GM18520 (cell line): ENCODE data around the gene HAPLN2.

Experiments
- ATAC-seq: cut with Tn5 transposase; IDR thresholded peaks from one replicate; pipeline ENCODE4 v1.9.1; 2021; ENCODE audit not compliant: unreplicated experiment

The HAPLN2 gene

GRCh38 chr1:156643778-156644092 lies 24.5 kb downstream of the HAPLN2 start:
- no peak for ATAC-seq

- no peak for ATAC-seq
Measured at GRCh38 chr1:156644146-156644545, 24.9 kb downstream of the HAPLN2 start.

GRCh38 chr1:156644640-156645039 lies 25.4 kb downstream of the HAPLN2 start:
- ATAC-seq: no peak

- no peak for ATAC-seq
Measured at GRCh38 chr1:156645056-156645455, 25.8 kb downstream of the HAPLN2 start.

DNA sequence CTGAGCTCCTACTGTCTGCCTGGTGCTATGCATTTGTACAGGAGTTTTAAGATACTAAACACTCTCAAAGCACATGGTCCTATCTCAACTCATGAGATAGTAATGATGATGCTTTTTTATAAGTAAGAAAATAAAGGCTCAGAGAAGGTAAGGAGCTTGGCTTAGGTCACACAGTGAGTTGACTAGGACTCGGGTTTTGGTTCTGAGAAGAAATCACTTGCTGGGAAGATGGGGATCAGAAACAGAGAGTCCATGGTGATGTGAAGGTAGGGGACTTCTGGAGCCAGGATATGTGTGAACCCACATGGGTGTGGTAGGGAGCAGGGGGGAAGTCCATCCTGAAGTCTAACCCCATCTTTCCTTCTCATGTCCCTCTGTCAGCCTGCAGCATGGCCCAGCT lies 26.5 kb downstream of the HAPLN2 start:
- no peak for ATAC-seq

GRCh38 chr1:156646738-156647211 lies 27.6 kb downstream of the HAPLN2 start:
- no peak for ATAC-seq

DNA sequence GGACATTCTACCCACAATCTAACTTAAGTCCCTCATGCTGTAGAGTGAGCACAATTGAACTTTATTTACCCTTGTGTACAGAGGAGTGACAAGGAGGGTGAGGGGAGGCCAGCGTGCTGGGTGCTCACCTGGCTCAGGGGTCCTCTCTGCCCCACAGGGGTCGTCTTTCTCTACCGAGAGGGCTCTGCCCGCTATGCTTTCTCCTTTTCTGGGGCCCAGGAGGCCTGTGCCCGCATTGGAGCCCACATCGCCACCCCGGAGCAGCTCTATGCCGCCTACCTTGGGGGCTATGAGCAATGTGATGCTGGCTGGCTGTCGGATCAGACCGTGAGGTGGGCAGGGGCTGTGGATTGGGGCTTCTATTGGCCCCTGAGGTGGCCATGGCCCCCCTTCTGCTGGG lies 28.1 kb downstream of the HAPLN2 start:
- ATAC-seq: no peak

DNA sequence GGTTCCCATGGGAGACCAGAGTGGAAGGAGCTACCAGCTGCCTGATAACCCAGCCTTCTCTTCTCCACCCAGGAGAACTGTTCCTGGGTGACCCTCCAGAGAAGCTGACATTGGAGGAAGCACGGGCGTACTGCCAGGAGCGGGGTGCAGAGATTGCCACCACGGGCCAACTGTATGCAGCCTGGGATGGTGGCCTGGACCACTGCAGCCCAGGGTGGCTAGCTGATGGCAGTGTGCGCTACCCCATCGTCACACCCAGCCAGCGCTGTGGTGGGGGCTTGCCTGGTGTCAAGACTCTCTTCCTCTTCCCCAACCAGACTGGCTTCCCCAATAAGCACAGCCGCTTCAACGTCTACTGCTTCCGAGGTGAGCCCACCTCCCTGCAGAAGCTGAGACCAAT lies 29.3 kb downstream of the HAPLN2 start:
- ATAC-seq: no peak

GRCh38 chr1:156648951-156649350 lies 29.7 kb downstream of the HAPLN2 start:
- no peak for ATAC-seq

GRCh38 chr1:156652131-156652991 lies 33.1 kb downstream of the HAPLN2 start:
- ATAC-seq: no peak

DNA sequence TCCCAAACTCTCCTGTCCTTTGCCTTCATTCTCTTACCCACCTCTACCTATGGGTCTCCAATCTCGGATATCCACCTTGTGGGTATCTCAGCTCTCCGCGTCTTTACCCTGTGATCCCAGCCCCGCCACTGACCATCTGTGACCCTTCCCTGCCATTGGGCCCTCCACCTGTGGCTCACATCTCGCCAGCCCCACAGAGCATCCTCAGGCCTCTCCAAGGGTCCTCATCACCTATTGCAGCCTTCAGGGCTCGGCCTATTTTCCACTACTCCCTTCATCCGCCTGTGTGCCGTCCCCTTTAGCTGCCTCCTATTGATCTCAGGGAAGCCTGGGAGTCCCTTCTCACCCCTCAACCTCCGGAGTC lies 33.8 kb downstream of the HAPLN2 start:
- ATAC-seq: no peak

DNA sequence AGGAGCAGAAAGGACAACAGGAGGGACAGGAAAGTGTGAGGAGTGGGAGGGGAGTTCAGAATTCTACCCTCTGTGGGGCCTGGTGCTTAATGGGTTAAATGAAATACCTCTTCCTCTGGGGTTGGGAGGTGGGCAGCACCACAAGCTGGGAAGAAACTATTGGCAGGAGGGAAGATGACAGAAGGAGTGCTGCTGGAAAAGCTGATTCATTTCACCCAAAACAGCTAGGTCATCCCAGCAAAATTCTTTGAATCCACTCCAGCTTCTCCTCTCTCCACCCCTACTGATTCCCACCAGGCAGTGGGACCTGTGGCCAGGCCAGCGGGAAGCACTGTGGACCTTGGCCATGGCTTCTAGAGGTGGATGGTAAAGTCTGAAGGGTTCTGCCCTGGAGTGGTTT lies 35.5 kb downstream of the HAPLN2 start:
- no peak for ATAC-seq

GRCh38 chr1:156655151-156655903 lies 36.1 kb downstream of the HAPLN2 start:
- ATAC-seq: no peak

DNA sequence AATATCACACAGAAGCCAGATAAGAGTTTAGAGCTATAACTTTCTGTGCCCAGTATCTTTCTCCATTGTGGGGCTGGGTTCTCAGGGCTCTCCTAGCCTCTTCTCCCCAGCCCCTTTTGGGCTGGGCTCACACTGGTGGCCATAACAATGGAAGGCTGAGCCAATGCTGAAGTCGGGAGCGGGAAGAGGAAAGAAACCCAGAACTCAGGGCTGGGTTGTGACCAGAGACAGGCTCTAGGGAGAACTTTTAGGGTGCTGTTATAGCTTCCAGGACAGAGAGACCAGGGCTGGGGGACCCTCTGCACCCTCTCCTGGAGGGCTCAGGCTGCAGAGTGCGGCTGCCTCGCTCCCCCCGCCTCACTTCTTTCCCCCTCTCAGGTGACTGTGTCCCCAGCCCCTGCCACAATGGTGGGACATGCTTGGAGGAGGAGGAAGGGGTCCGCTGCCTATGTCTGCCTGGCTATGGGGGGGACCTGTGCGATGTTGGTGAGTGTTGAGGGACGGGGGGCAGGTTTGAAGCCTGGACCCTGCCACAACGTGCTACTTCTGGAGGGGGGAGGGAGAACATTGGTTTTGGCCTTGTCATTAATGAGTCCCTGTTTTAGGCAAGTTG lies 36.8 kb downstream of the HAPLN2 start:
- no peak for ATAC-seq

- ATAC-seq: no peak
Measured at GRCh38 chr1:156656806-156657740, 37.9 kb downstream of the HAPLN2 start.

DNA sequence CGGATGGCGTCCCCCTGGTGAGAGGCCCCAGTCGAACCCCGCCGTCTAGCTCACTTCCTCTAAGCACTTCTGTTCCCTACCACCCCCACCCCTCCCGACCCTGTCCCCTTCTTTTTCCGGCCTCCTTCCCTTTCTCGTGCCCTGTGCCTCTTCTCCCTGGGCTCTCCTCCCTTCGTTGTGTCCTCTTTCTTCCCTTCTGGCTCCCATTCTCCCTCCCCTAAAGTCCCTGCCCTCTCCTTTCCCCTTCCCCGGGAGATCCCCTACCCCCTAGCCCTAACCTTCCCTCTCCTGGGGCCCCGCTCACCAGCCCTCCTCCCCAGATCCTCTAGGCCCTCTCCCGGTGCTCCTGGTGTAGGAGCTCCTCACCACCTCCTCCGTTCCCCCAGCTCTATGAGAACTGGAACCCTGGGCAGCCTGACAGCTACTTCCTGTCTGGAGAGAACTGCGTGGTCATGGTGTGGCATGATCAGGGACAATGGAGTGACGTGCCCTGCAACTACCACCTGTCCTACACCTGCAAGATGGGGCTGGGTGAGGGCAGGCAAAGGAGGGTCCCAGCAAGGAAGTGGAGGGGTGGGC lies 38.6 kb downstream of the HAPLN2 start:
- ATAC-seq: no peak

DNA sequence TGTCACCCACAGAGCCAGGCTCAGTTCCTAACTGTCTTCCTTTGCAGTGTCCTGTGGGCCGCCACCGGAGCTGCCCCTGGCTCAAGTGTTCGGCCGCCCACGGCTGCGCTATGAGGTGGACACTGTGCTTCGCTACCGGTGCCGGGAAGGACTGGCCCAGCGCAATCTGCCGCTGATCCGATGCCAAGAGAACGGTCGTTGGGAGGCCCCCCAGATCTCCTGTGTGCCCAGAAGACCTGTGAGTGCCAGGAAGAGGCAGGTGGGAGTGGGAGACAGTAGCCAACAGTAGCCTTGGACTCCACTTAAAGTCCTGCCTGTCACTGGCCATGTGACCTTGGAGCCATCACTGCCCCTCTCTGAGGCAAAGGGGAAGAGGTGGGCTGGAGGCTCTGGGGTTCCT lies 39.3 kb downstream of the HAPLN2 start:
- no peak for ATAC-seq

DNA sequence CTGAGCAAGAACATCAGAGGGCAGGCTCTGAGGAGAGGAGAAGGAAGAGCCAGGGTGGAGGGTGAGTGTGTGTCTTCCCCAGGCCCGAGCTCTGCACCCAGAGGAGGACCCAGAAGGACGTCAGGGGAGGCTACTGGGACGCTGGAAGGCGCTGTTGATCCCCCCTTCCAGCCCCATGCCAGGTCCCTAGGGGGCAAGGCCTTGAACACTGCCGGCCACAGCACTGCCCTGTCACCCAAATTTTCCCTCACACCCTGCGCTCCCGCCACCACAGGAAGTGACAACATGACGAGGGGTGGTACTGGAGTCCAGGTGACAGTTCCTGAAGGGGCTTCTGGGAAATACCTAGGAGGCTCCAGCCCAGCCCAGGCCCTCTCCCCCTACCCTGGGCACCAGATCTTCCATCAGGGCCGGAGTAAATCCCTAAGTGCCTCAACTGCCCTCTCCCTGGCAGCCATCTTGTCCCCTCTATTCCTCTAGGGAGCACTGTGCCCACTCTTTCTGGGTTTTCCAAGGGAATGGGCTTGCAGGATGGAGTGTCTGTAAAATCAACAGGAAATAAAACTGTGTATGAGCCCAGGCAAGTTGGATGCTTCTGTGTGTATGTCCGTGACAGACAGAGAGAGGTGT lies 39.8 kb downstream of the HAPLN2 start:
- no peak for ATAC-seq

DNA sequence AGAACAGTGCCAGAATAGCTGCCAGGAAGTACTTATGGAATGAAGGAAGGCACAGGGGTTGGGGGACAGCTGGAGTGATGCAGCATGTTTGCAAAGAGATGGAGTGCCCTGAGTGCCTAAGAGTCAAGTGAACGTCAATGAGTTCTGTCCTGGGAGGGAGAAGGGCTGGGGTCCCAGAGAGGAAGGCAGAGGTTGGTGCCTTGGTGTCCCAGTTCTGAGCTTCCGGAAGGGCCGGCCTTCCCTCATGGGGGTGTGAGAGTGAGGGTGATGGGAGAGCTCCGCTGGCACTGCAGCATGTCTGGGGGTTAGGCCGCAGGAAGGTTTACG lies 40.4 kb downstream of the HAPLN2 start:
- no peak for ATAC-seq
